ENCODE data around the gene HOXC11.

Gene HOXC11

DNA sequence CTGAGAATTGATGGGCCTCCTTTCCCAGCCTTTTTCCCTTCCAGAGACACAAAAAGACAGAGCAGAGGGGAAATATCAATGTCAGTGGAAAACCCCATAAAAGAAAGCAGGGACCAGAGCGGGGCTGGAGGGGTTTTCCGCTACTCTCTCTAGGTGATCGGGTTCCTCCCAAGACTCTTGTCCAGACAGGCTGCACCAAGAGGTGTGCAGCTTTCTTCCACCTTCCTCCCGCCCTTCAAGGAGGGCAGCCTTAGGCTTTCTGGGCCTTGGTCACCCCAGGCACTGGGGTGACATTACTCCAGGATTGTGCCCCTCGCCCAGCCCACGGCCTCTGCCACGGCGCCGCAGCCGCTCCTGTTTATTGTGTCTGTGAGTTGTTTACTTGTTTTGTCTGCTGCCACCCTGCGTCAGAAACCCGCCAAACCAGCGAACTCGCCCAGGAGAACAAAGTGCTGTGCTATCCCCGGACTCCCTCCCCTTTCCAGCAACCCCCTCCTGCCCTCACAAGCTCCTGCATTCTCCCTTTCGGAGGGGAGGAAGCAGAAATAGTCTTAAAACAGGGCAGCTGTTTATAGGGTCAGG, 48.6 kb downstream of the HOXC11 start:
- DNase-seq (ENCODE audit: low read depth): no peak

DNA sequence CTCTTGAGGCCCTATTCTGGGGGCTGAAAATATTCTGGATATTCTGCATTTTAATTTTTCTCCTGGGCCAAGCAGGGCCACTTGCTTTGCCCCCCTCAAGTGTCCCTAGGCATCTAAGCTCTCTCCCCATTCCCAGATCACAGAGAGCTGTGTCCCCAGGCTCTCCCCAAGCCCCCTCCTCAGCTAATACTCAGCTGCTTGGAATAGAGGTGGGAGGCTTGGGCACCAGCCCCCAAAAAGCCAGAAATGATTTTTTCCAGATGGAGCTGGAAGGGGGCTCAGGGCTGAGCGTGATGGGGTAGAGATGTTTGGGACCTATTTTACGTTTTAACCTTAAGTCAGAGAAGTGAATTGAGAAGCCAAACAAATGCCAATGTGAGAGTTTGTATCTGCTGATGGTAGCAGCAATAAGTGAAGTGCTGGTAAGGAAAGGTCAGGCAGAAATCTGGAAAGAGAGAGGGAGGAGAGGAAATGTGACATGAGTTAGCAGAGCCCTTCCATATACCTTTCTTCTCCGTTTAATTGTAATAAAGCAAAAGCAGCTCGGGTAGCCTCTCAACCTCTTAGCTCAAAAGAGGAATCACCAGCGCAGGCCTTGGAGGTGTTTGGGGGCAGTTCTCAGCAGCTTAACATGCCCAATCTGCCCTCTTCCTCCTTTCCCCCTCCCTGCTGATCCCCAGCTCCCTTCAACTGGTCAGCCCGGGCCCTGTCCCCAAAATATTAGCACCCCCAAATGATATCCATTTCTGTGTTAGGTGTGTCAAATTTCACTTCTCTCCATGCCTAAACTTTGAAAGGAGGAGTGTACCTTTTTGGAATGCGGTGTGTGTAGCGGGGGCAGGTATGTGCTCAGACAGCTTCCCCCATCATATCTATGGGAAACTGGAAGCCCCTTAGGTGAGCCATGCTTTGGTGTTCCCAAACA, 50.3 kb downstream of the HOXC11 start:
- DNase-seq (ENCODE audit: low read depth): no peak

DNA sequence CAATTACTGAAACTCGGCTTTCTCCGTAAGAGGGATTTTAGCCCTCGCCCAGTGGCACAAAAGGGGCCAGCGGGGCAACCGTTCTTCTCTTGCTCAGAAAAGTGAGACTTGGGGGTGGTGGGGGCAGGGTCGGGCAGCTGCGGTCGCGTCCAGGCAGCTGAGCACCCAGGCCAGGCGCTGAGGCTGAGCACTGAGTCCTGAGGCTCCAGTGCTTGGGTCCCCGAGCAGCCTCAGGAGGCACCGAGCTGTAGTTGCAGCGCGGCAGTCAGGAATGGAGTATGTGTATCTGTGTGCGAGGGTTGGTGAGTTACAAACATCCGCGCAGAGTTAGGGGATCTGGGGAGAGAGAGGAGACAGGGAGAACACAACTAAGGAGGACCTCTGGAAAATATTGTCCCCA, 51.2 kb downstream of the HOXC11 start:
- no peak for DNase-seq (ENCODE audit: low read depth)

DNA sequence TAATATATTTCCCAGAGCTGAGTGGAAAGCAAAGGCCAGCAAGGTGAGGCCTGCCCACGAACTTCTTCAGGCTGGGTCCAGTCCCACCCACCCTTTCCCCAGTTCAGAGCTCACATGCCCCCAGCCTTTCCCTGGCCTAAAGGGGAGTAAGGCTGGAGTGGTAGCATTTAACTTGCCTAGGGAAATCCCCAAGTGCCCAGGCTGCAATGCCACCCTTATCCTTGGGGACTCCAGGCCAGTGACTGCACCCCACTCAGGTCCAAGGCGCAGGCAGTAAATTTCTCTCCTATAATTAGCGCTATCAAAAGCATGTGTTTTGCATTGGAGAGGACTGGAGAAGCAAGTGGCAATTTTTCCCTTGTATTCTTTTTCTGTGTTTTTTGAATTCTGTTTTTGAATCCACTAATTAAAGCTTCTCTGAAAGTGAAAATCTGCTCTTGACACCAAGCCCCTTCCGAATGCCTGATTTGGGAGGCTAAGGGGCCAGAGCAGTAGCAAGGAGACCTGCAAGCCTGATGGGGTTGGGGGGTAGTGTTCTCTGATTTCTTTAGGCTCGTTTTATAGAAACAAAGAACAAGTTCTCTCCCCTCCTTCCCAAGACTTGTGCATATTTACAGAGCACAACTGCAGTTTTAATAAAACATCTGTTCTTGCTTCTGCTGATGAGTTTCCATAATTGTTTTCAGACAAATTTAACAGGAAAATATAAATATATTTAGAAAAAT, 51.8 kb downstream of the HOXC11 start:
- no peak for DNase-seq (ENCODE audit: low read depth)

DNA sequence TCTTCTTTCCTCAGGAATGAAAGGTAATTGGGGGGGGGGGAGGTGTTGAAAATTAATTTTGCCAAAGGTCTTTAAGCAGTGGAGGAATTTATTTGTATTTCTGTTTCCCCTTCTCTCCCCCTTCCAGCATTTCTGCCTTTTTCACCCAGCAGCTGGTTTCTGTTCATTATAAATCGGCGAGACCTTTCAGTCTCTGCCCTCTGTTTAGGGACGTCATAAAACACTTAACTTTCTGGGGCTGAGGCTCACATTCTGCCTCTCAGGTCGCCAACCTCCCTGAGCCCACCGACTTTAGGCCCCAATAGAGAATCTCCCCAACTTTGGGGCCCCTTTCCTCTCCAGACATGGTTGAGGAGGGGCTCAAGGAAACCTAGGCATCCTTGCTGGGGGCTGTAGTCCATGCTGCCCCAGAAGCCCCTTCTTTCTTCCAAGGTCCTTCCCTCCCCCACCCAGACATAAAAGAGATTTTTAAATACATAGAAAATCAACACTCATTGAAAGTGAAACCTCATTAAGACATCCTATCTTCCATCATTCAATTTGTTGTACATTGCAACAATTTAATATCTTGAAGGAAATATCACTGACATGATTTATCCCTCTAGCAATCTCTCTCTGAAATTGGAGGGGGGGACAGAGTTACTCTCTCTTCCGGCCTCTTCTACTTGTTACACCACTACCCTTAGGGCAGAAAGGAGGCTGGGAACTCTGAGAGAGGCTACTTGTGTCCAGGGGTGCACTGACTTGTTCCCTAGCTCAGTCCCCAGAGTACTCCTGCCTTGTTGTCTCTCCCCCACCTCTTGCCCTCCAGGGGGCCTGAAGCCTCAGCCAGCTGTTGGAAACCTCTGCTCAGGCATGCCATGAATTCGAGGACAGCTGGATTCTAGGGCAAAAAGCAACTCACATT, 52.8 kb downstream of the HOXC11 start:
- DNase-seq (ENCODE audit: low read depth): no peak

DNA sequence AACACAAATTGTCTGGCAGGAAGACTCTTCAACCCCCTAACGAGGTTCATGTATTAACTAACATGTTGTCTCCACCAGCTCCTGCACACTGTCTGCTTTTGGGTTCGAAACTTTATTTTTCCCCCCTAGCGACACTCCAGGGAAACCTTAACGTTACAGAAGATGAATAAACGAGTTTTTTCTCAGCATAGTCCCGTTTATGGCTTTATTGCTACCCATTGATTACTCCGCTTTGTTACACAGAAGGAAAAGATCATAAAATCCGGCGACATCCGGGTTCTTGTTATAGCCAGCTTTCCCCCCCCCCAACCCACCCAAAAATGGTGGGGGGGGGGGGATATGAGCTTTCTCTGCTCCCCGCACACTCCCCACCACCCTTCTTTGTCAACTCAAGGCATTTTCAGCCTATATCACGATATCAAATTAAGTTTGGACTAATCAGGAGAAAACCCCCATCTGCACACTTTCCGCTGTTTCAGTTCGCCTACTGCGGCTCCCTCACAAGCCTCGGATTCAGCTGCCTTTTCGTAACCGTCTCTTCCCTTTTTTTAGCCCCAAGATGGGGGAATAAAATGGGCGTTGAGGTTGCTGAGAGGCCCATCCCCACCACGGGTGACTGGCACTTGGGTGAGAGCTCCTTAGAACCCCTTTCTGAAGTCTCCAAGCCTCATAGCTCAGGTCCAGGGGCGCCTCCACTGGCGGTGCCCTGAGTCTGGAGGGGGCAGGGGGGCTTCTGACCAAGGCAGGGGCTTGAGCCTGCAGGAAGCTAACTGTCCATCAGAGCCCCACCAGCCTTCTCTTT, 53.9 kb downstream of the HOXC11 start:
- no peak for DNase-seq (ENCODE audit: low read depth)

Measured in stimulated activated CD8-positive, alpha-beta memory T cell treated with anti-CD3 and anti-CD28 coated beads, Interleukin-12 subunit alpha, Interleukin-12 subunit beta, amount 100 ng/mL, for 1 hour (primary cell).